ENCODE results near the gene SPON2. TPM values are rescaled to one million over a fixed set of nuclear protein-coding genes. Genes with fewer than 3 reads are reported as not detected.

Gene SPON2
- total RNA-seq, 1 experiment from 2014 or later, result 1.8 TPM

GRCh38 chr4:1155314-1155713 is 17.1 kb downstream of the SPON2 start:
- H3K4me3 ChIP-seq (ENCODE audit: low read depth in 2 of 2, low read length in 2 of 2), result no peak overlapping the region
- no peaks in the 10 kb centered on the region for H3K4me1 ChIP-seq (ENCODE audit: control insufficient read depth, insufficient read depth, low read length)
- ATAC-seq, result no peak
- no peaks in the 10 kb centered on the region for H3K36me3 ChIP-seq (ENCODE audit: control insufficient read depth, insufficient read depth, low read length)
- intact Hi-C loops (cut with micrococcal nuclease; ENCODE audit: unreplicated experiment) (no loop called here), in situ Hi-C loops (cut with HindIII; ENCODE audit: low pct_unique_long_range_greater_than_20kb, low sequenced_read_pairs) (no loop called here)
- DNase-seq (ENCODE audit: low read depth, low spot score), result no peak
- CTCF ChIA-PET, result no interaction called here
- no peaks in the 10 kb centered on the region for H3K27me3 ChIP-seq (ENCODE audit: control insufficient read depth, insufficient read depth, low read length)
- POLR2A ChIA-PET, result no interaction called here
- TF ChIP-seq CTCF (IDR thresholded peaks at IDR 0.05) (no peak), SIN3A (IDR thresholded peaks at IDR 0.05; ENCODE audit: borderline replicate concordance, insufficient read depth, low read depth, low read length) (no peak), TCF7L2 (IDR thresholded peaks at IDR 0.05; ENCODE audit: low read depth, low read length) (no peak), POLR2AphosphoS5 (IDR thresholded peaks at IDR 0.05; ENCODE audit: low read depth, low read length) (no peak), REST (IDR thresholded peaks at IDR 0.05; ENCODE audit: insufficient read depth in 1 of 2, low read depth in 2 of 2, low read length in 1 of 2) (no peak)
- BruUV-seq (replicated peaks), result no TSS peak
- no peaks in the 10 kb centered on the region for H3K9me3 ChIP-seq (ENCODE audit: control insufficient read depth, insufficient read depth, low read depth, low read length)
- H3K27ac ChIP-seq (ENCODE audit: low read length), result no peak overlapping the region

- TF ChIP-seq SIN3A (IDR thresholded peaks at IDR 0.05; ENCODE audit: borderline replicate concordance, insufficient read depth, low read depth, low read length) (no peak), POLR2AphosphoS5 (IDR thresholded peaks at IDR 0.05; ENCODE audit: low read depth, low read length) (no peak), REST (IDR thresholded peaks at IDR 0.05; ENCODE audit: insufficient read depth in 1 of 2, low read depth in 2 of 2, low read length in 1 of 2) (no peak)
- Histone ChIP-seq H3K27ac (ENCODE audit: low read length) (no peak overlapping the region), H3K36me3 (ENCODE audit: control insufficient read depth, insufficient read depth, low read length) (no peaks in the 10 kb centered on the region), H3K9me3 (ENCODE audit: control insufficient read depth, insufficient read depth, low read depth, low read length) (no peaks in the 10 kb centered on the region), H3K4me1 (ENCODE audit: control insufficient read depth, insufficient read depth, low read length) (no peaks in the 10 kb centered on the region), H3K27me3 (ENCODE audit: control insufficient read depth, insufficient read depth, low read length) (no peaks in the 10 kb centered on the region), H3K4me3 (ENCODE audit: low read depth in 2 of 2, low read length in 2 of 2) (no peak overlapping the region)
- ChIA-PET CTCF (no interaction called here), POLR2A (no interaction called here)
- intact Hi-C loops (cut with micrococcal nuclease; ENCODE audit: unreplicated experiment), result no loop called here
- in situ Hi-C loops (cut with HindIII; ENCODE audit: low pct_unique_long_range_greater_than_20kb, low sequenced_read_pairs), result no loop called here
- DNase-seq (ENCODE audit: low read depth, low spot score), result no peak
- no peak for ATAC-seq
- no TSS peak for BruUV-seq (replicated peaks)
These were observed 17.7 kb downstream of the SPON2 start for GRCh38 chr4:1154523-1155182.

All from Panc1 (cell line).